ENCODE results near the gene RBM17.
"Not testable (repeated sequence)": the region's sequence is repeated elsewhere in the genome, so short reads cannot be mapped to it uniquely, and the experiment has no call there.

The RBM17 gene

GRCh38 chr10:6140141-6140841 lies 51.5 kb downstream of the RBM17 start:
- Histone ChIP-seq H3K9me3 (ENCODE audit: insufficient read depth, low read length, severe bottlenecking) (no peaks in the 10 kb centered on the region), H3K79me2 (ENCODE audit: insufficient read depth, low read length) (peaks cover 4% of the 10 kb centered on the region), H3K4me2 (ENCODE audit: insufficient read depth, low read length) (peak overlapping the region; percentile 64), H2AFZ (ENCODE audit: low read depth, low read length) (peak overlapping the region; percentile 57), H3K4me1 (ENCODE audit: insufficient read depth, low read length) (peaks cover 33% of the 10 kb centered on the region), H3K9ac (ENCODE audit: low read depth, low read length) (peak overlapping the region; percentile 36), H3K27ac (ENCODE audit: low read length) (peak overlapping the region; percentile 50), H4K20me1 (ENCODE audit: insufficient read depth, low read length) (no peaks in the 10 kb centered on the region), H3K4me3 (ENCODE audit: low read depth in 1 of 2, low read length in 2 of 2) (peak overlapping the region in 1 of 2 experiments; percentile 34; a peak in 2 of 4 replicates), H3K27me3 (ENCODE audit: insufficient read depth, low read length, poor library complexity) (no peaks in the 10 kb centered on the region), H3K36me3 (ENCODE audit: insufficient read depth, low read length) (no peaks in the 10 kb centered on the region)
- peak; percentile 64 for ATAC-seq (ENCODE audit: insufficient read depth, low read depth)
- DNase-seq = peak; percentile 78
- no peak for TF ChIP-seq CTCF (IDR thresholded peaks at IDR 0.05; ENCODE audit: borderline replicate concordance, extremely low read depth, low read length, poor library complexity, severe bottlenecking)
- TF ChIP-seq EZH2 (IDR thresholded peaks at IDR 0.05; ENCODE audit: borderline replicate concordance, low read depth, low read length, severe bottlenecking) = no peak

- Histone ChIP-seq H3K27ac (ENCODE audit: low read length) (no peak overlapping the region), H3K4me3 (ENCODE audit: low read depth in 1 of 2, low read length in 2 of 2) (no peak overlapping the region), H3K4me1 (ENCODE audit: insufficient read depth, low read length) (peaks cover 40% of the 10 kb centered on the region), H3K9ac (ENCODE audit: low read depth, low read length) (no peak overlapping the region), H3K79me2 (ENCODE audit: insufficient read depth, low read length) (peaks cover 10% of the 10 kb centered on the region), H4K20me1 (ENCODE audit: insufficient read depth, low read length) (peaks cover 2% of the 10 kb centered on the region; the same call in 1 of the 2 replicates), H3K9me3 (ENCODE audit: insufficient read depth, low read length, severe bottlenecking) (no peaks in the 10 kb centered on the region), H2AFZ (ENCODE audit: low read depth, low read length) (no peak overlapping the region), H3K36me3 (ENCODE audit: insufficient read depth, low read length) (no peaks in the 10 kb centered on the region), H3K27me3 (ENCODE audit: insufficient read depth, low read length, poor library complexity) (no peaks in the 10 kb centered on the region), H3K4me2 (ENCODE audit: insufficient read depth, low read length) (peak overlapping the region; percentile 64)
- DNase-seq (no peak), ATAC-seq (ENCODE audit: insufficient read depth, low read depth) (no peak)
- TF ChIP-seq CTCF (IDR thresholded peaks at IDR 0.05; ENCODE audit: borderline replicate concordance, extremely low read depth, low read length, poor library complexity, severe bottlenecking) = no peak
- no peak for TF ChIP-seq EZH2 (IDR thresholded peaks at IDR 0.05; ENCODE audit: borderline replicate concordance, low read depth, low read length, severe bottlenecking)
Measured at GRCh38 chr10:6140965-6141295, 52.1 kb downstream of the RBM17 start.

GRCh38 chr10:6141296-6142151 lies 52.7 kb downstream of the RBM17 start:
- Histone ChIP-seq H3K4me2 (ENCODE audit: insufficient read depth, low read length) (no peak overlapping the region), H3K79me2 (ENCODE audit: insufficient read depth, low read length) (peaks cover 12% of the 10 kb centered on the region), H3K27ac (ENCODE audit: low read length) (no peak overlapping the region), H3K27me3 (ENCODE audit: insufficient read depth, low read length, poor library complexity) (no peaks in the 10 kb centered on the region), H3K9me3 (ENCODE audit: insufficient read depth, low read length, severe bottlenecking) (no peaks in the 10 kb centered on the region), H3K36me3 (ENCODE audit: insufficient read depth, low read length) (no peaks in the 10 kb centered on the region), H3K9ac (ENCODE audit: low read depth, low read length) (no peak overlapping the region), H3K4me1 (ENCODE audit: insufficient read depth, low read length) (peaks cover 45% of the 10 kb centered on the region), H3K4me3 (ENCODE audit: low read depth in 1 of 2, low read length in 2 of 2) (no peak overlapping the region), H2AFZ (ENCODE audit: low read depth, low read length) (no peak overlapping the region), H4K20me1 (ENCODE audit: insufficient read depth, low read length) (peaks cover 4% of the 10 kb centered on the region; the same call in 1 of the 2 replicates)
- TF ChIP-seq EZH2 (IDR thresholded peaks at IDR 0.05; ENCODE audit: borderline replicate concordance, low read depth, low read length, severe bottlenecking) = no peak
- no peak for TF ChIP-seq CTCF (IDR thresholded peaks at IDR 0.05; ENCODE audit: borderline replicate concordance, extremely low read depth, low read length, poor library complexity, severe bottlenecking)
- no peak for ATAC-seq (ENCODE audit: insufficient read depth, low read depth)
- no peak for DNase-seq

GRCh38 chr10:6142186-6142585 lies 53.4 kb downstream of the RBM17 start:
- not testable (repeated sequence) for H2AFZ ChIP-seq (ENCODE audit: low read depth, low read length); ATAC-seq (ENCODE audit: insufficient read depth, low read depth); H3K36me3 ChIP-seq (ENCODE audit: insufficient read depth, low read length); H3K4me2 ChIP-seq (ENCODE audit: insufficient read depth, low read length); H3K9me3 ChIP-seq (ENCODE audit: insufficient read depth, low read length, severe bottlenecking); H3K27me3 ChIP-seq (ENCODE audit: insufficient read depth, low read length, poor library complexity); H4K20me1 ChIP-seq (ENCODE audit: insufficient read depth, low read length); DNase-seq; H3K4me3 ChIP-seq (ENCODE audit: low read depth in 1 of 2, low read length in 2 of 2); H3K27ac ChIP-seq (ENCODE audit: low read length); H3K9ac ChIP-seq (ENCODE audit: low read depth, low read length)
- Histone ChIP-seq H3K79me2 (ENCODE audit: insufficient read depth, low read length) (peaks cover 12% of the 10 kb centered on the region), H3K4me1 (ENCODE audit: insufficient read depth, low read length) (peaks cover 46% of the 10 kb centered on the region)

All from DND-41 (cell line).